Loucy (cell line): ENCODE measurements around the gene KRTAP27-1.

Experiments used
- EZH2phosphoT487 ChIP-seq: fragments of 200-600 bp; IDR thresholded peaks from 2 replicates; pipeline ENCODE4 v1.6.1; 2018; ENCODE audit warnings: antibody characterized with exemption, mild to moderate bottlenecking, moderate library complexity, borderline replicate concordance
- TF ChIP-seq, protein P1 (sequence below): fragments of 200-600 bp; sonication (generic); conservative IDR thresholded peaks from 2 replicates; pipeline ENCODE4 v1.5.1; 2014; ENCODE audit warnings: mild to moderate bottlenecking, antibody characterized with exemption, low read length

- TF ChIP-seq, protein P1, sequence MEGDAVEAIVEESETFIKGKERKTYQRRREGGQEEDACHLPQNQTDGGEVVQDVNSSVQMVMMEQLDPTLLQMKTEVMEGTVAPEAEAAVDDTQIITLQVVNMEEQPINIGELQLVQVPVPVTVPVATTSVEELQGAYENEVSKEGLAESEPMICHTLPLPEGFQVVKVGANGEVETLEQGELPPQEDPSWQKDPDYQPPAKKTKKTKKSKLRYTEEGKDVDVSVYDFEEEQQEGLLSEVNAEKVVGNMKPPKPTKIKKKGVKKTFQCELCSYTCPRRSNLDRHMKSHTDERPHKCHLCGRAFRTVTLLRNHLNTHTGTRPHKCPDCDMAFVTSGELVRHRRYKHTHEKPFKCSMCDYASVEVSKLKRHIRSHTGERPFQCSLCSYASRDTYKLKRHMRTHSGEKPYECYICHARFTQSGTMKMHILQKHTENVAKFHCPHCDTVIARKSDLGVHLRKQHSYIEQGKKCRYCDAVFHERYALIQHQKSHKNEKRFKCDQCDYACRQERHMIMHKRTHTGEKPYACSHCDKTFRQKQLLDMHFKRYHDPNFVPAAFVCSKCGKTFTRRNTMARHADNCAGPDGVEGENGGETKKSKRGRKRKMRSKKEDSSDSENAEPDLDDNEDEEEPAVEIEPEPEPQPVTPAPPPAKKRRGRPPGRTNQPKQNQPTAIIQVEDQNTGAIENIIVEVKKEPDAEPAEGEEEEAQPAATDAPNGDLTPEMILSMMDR = no peak
- no peak for TF ChIP-seq EZH2phosphoT487
Measured at GRCh38 chr21:30320215-30320614, 17.3 kb downstream of the KRTAP27-1 start, which contains the start of gene KRTAP26-1.
